Tibial nerve (tissue), 4 donors: Measurements from ENCODE around the gene UBE2G1.

Experiments
- EP300 ChIP-seq, 2 donors: sonication (generic); formaldehyde crosslinking; IDR thresholded peaks; one replicate each; pipeline ENCODE4 v1.6.1; 2017; ENCODE audit warnings: antibody characterized with exemption in 2 of 2, mild to moderate bottlenecking in 1 of 2
- TF ChIP-seq, protein P1 (sequence below), 5 experiments: fragments of 200-600 bp in 3 of 5; fragments of 450-650 bp in 2 of 5; sonication (generic) in 3 of 5; IDR thresholded peaks; one replicate each; pipeline ENCODE4 v1.5.1; 2016 to 2019; ENCODE audit warnings: antibody characterized with exemption in 5 of 5, mild to moderate bottlenecking in 3 of 5, moderate library complexity in 2 of 5

GRCh38 chr17:4246674-4247073 is 119.8 kb downstream of the UBE2G1 start:
- no peak for TF ChIP-seq EP300 (IDR thresholded peaks at IDR 0.05)
- TF ChIP-seq, protein P1, sequence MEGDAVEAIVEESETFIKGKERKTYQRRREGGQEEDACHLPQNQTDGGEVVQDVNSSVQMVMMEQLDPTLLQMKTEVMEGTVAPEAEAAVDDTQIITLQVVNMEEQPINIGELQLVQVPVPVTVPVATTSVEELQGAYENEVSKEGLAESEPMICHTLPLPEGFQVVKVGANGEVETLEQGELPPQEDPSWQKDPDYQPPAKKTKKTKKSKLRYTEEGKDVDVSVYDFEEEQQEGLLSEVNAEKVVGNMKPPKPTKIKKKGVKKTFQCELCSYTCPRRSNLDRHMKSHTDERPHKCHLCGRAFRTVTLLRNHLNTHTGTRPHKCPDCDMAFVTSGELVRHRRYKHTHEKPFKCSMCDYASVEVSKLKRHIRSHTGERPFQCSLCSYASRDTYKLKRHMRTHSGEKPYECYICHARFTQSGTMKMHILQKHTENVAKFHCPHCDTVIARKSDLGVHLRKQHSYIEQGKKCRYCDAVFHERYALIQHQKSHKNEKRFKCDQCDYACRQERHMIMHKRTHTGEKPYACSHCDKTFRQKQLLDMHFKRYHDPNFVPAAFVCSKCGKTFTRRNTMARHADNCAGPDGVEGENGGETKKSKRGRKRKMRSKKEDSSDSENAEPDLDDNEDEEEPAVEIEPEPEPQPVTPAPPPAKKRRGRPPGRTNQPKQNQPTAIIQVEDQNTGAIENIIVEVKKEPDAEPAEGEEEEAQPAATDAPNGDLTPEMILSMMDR (IDR thresholded peaks at IDR 0.05): no peak
